A172 (cell line): ENCODE results near the gene RANBP10. TPM values are rescaled to one million over a fixed set of nuclear protein-coding genes. Genes with fewer than 3 reads are reported as not detected.

Source experiments
- DNase-seq: peaks from one replicate; pipeline ENCODE4 v3.0.0-alpha.2; 2015; ENCODE audit warnings: low spot score
- total RNA-seq: library from RNA; depleted of rRNA; stranded (reverse); fragments of >200 nt; shearing (Covaris generic); gene quantifications from 2 replicates; pipeline ENCODE4 v1.2.3, GENCODE V29; 2014; rRNA removed

RANBP10 gene
- total RNA-seq, 1 experiment from 2014 or later: 3.7 TPM

- DNase-seq: no peak
Measured at GRCh38 chr16:67677712-67678111, 128.6 kb downstream of the RANBP10 start.

DNA sequence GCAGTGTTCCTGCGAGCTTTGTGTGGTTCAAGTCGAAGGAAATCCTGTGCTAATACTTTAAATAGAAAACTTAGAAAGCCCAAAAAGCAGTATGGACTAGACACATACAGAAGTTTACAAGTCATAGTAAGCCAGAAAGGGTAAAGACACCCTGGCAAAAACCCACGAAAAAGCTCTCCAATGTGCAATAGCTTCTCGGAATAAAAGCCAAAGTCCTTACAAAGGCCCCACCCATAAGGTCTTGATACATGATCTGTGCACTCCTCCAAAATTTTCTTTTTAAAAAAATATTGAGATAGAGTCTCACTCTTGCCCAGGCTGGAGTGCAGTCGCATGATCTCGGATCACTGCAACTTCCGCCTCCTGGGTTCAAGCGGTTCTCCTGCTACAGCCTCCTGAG, 129.4 kb downstream of the RANBP10 start:
- no peak for DNase-seq

DNA sequence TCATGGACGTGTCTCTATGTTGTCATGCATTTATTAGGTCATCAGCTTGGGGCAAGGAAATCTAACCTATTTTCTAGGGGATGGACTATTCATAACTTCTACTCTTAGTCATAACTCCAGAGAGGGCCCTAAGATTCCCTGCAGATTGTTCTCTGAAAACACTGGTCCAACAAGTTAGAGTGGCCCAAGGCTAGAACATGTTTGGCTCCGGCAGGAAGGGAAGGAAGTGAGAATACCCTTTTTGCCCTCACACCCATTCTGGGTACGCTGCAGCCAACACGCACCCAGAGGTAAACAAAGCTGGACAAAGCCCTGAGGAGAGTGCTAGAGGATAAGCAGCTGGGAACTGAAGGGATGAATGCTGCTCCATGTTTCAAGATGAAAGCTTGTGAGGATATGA, 129.8 kb downstream of the RANBP10 start:
- DNase-seq: no peak

DNA sequence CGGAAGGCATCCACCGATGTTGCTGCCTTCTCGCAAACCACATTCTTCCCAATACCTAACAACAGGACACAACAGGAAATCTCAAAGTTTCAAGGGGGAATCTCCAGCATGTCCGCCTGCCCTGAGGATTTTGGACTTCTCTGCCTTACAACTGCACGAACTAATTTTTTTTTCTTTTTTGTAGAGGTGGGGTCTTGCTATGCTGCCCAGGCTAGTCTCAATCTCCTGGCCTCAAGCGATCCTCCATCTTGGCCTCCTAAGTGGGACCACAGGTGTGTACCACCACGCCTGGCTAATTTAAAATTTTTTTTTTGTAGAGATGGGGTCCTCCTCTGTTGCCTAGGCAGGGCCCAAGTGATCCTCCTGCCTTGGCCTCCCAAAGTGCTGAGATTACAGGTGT, 130.4 kb downstream of the RANBP10 start:
- DNase-seq: no peak

GRCh38 chr16:67675579-67675935, 130.8 kb downstream of the RANBP10 start:
- DNase-seq: no peak

DNA sequence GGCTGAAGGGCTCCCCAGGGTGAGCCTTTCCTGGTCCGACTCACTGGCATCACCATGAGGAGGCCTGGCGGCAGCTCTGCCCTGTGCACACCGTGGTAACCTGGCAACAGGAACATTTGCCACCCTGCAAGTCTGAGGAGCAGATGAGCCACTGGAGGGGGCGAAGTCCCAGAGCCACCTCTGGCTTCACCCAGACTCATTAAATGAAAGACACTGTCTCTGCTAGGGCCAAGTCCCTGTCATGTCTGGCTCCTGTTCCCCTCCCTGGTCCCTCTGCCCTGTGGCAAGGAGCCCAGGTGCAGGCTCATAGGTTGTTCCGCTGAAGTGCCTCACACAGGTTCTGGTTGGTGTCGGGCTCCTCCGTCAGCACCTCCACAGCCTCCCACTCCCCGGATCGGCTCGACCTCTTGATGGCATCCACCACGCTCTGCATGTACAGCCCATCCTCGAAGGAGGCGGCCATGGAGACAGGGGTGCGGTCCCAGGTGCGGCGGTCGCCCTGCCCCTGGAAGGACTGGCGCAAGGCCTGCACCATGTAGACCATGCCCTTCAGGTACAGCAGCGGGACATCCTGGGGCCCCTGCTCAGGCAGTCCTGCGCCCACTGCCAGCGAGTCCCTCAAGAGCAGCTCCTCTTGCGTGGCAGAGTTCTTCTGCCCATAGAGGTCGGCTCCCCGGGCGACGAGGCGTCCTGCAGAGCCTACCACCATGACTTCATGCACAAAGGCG, 131.3 kb downstream of the RANBP10 start:
- DNase-seq: no peak

DNA sequence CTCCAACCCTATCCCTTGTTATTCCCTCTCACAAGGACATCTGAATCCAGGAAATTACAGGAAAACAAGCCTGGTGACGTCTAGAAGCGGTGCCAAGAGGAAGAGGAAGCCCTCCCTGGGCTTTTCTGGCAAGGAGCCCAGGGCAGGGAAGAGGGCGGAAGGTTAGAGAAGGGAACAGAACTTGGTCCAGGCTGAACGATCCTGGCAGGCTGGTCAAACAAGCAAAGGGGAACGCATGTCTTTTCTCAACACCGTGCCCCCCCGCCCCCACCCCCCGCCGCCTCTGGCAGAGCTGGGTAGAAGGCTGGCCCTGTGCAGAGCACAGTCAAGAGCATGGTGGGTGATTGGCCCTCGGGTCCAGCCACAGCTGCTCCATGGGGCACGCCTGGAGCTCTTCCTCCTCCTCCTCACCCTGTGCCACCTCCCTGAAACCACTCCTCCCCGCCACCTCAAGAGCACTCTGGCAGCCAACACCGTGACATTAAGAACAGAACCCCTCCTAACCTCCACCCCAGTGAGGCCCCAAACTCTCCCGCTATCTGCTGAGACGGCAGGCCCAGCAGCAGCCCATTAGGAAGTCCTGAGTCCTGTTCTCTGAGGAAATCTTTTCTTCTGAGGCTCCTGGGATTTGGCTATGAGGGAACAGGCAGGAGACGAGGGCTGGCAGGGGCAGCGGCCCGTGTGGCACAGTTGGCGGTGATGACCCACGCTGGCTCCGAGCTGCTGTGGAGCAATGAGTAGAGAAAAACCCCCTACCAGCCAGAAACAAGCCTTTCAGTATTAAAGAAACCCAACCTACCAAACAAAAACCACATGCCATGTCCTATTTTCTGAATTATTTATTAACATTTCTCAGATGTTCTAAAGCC, 132.4 kb downstream of the RANBP10 start:
- DNase-seq: no peak

Other genes starting within 250 kb of the RANBP10 start
- gene CTCF, start 244.0 kb downstream of the RANBP10 start, total RNA-seq: 29.7 and 30.3 TPM in 2 replicates
- 5.1 and 11.7 TPM in 2 replicates for gene CARMIL2, start 161.4 kb downstream of the RANBP10 start, total RNA-seq
- 43.0 and 73.8 TPM in 2 replicates for gene ACD, start 146.3 kb downstream of the RANBP10 start, total RNA-seq
- gene PARD6A, start 145.6 kb downstream of the RANBP10 start, total RNA-seq: 5.7 and 12.9 TPM in 2 replicates
- gene ENKD1, start 139.8 kb downstream of the RANBP10 start, total RNA-seq: 1.7 TPM in 1 of 2 replicates, not detected in the other
- gene C16orf86, start 139.7 kb downstream of the RANBP10 start, total RNA-seq: not detected in 2 replicates
- gene GFOD2, start 87.2 kb downstream of the RANBP10 start, total RNA-seq: 21.9 and 25.9 TPM in 2 replicates
- gene TSNAXIP1, start 329 bp upstream of the RANBP10 start, total RNA-seq: 0.05 and 0.55 TPM in 2 replicates
- gene THAP11, start 35.8 kb upstream of the RANBP10 start, total RNA-seq: 21.4 and 21.6 TPM in 2 replicates
- gene NUTF2, start 40.4 kb upstream of the RANBP10 start, total RNA-seq: 68.5 and 72.4 TPM in 2 replicates
- gene CENPT, start 41.1 kb upstream of the RANBP10 start, total RNA-seq: 25.5 and 27.9 TPM in 2 replicates
- 31.8 and 50.7 TPM in 2 replicates for gene EDC4, start 66.5 kb upstream of the RANBP10 start, total RNA-seq
- gene NRN1L, start 78.3 kb upstream of the RANBP10 start, total RNA-seq: not detected in 2 replicates
- gene PSKH1, start 86.7 kb upstream of the RANBP10 start, total RNA-seq: 3.3 and 3.5 TPM in 2 replicates
- gene CTRL, start 125.3 kb upstream of the RANBP10 start, total RNA-seq: 0.33 and 0.96 TPM in 2 replicates
- 27.9 and 28.8 TPM in 2 replicates for gene PSMB10, start 130.3 kb upstream of the RANBP10 start, total RNA-seq
- gene LCAT, start 137.6 kb upstream of the RANBP10 start, total RNA-seq: 4.9 and 16.7 TPM in 2 replicates
- 25.1 and 26.6 TPM in 2 replicates for gene SLC12A4, start 162.1 kb upstream of the RANBP10 start, total RNA-seq
- gene DPEP3, start 173.9 kb upstream of the RANBP10 start, total RNA-seq: not detected in 2 replicates
- gene DPEP2, start 192.9 kb upstream of the RANBP10 start, total RNA-seq: not detected in 2 replicates
- gene DPEP2NB, start 209.4 kb upstream of the RANBP10 start, total RNA-seq: not detected in 2 replicates
- gene DDX28, start 216.7 kb upstream of the RANBP10 start, total RNA-seq: 9.1 and 10.2 TPM in 2 replicates
- gene DUS2, start 216.7 kb upstream of the RANBP10 start, total RNA-seq: 12.8 and 12.9 TPM in 2 replicates